Cardiac muscle cell (in vitro differentiated cells and primary cell): Measurements from ENCODE around the gene SLC31A2. TPM values are rescaled to one million over a fixed set of nuclear protein-coding genes. Genes with fewer than 3 reads are reported as not detected.
A peak's percentile ranks its signal among the peaks of the same experiment; 100 is the strongest.

ENCODE experiments used
- DNase-seq, 2 donors: peaks; one replicate each; pipeline versions ENCODE4 v3.0.0 to v3.0.0-alpha.2; 2010 to 2017; ENCODE audit warnings: low read depth in 1 of 2, low spot score in 1 of 2
- H3K27ac ChIP-seq: fragments of 200-600 bp; sonication (generic); 2 replicates; pipeline ENCODE4 v1.5.1; 2016
- H3K27me3 ChIP-seq: fragments of 200-600 bp; sonication (generic); 2 replicates; pipeline ENCODE4 v1.6.0; 2016; ENCODE audit warnings: control low read depth
- H3K36me3 ChIP-seq: fragments of 200-600 bp; sonication (generic); 2 replicates; pipeline ENCODE4 v1.5.1; 2016; ENCODE audit warnings: control low read depth
- H3K4me1 ChIP-seq: fragments of 200-600 bp; sonication (generic); 2 replicates; pipeline ENCODE4 v1.8.1; 2017; ENCODE audit warnings: low read depth, mild to moderate bottlenecking, mixed run types
- H3K4me3 ChIP-seq: fragments of 200-600 bp; sonication (generic); 2 replicates; pipeline ENCODE4 v1.5.1; 2016; ENCODE audit warnings: mild to moderate bottlenecking
- H3K9me3 ChIP-seq: fragments of 200-600 bp; sonication (generic); 2 replicates; pipeline ENCODE4 v1.5.1; 2017; ENCODE audit warnings: low read depth, mild to moderate bottlenecking, control low read depth
- CTCF ChIP-seq: IDR thresholded peaks from 2 replicates; pipeline ENCODE4 v1.5.1; 2012; ENCODE audit warnings: low read depth, mild to moderate bottlenecking, low read length
- polyA plus RNA-seq: library from polyadenylated mRNA; unstranded; fragments of >200 nt; fragmentation: Nextera tagmentation; extraction: Ambion mirVana; gene quantifications from 2 replicates; pipeline ENCODE4 v1.2.1, GENCODE V29; 2016
- total RNA-seq: library from RNA; depleted of rRNA; stranded (reverse); fragments of >200 nt; gene quantifications from 2 replicates; pipeline ENCODE4 v1.2.3, GENCODE V29; 2016

SLC31A2 gene
- total and polyA plus RNA-seq, 2 experiments from 2014 or later: 2.7 to 4.1 TPM

DNA sequence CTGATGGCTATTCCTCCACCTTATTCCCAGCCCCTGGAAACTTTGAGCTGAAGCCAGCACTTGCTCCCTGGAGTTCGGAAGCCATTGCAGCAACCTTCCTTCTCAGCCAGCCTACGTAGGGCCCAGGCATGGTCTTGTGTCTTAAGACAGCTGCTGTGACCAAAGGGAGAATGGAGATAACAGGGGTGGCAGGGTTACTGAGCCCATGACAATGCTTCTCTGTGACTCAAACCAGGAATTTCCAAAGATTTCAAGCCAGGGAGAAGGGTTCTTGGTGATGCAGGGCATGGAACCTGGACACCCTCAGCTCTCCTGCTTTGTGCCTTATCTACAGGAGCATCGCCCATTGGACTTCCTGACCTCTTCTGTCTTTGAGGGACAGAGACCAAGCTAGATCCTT lies 12.2 kb downstream of the SLC31A2 start:
- Histone ChIP-seq H3K27me3 (no peaks in the 10 kb centered on the region), H3K4me3 (no peak overlapping the region), H3K27ac (no peak overlapping the region), H3K36me3 (peaks cover 35% of the 10 kb centered on the region), H3K9me3 (no peaks in the 10 kb centered on the region), H3K4me1 (peaks cover 7% of the 10 kb centered on the region)
- no peak for TF ChIP-seq CTCF
- no peak for DNase-seq

DNA sequence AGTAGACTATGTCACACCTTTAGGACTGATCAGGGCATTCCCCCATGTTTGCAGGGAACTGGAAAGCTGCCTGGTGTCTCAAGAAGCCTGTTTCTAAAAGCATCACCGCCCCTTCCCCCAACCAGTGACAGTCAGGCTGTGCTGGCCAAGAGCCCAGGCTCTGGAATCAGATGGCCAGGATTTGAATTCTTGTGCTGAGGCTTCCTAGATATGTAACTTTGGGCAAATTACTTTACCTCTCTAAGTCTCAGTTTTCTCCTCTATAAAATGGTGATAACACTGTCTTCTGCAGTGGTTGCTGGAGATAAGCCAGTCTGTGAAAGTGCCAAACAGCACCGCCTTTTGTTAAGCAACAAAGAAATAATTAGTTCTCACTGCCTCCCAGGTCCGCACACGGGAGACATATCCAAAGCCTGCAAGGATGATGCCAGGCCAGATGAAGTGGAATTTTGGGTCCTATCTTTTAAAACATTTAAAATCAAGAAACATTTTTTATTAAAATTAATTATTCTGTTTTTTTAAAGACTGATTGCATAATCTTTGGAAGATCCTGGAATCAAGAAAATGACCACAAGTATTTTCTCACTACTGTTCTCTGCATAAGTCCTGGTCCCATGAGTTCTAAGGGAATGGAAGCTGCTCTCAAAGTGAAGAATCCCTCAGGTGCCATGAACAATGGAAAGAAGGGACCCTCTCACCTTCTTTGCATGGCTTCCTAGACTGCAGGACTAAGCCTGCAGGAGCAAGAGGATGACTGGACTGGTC lies 13.9 kb downstream of the SLC31A2 start:
- H3K4me3 ChIP-seq: no peak overlapping the region
- H3K27ac ChIP-seq: no peak overlapping the region
- DNase-seq: peak in 1 of 2 donors; percentile 77
- peaks cover 7% of the 10 kb centered on the region for H3K4me1 ChIP-seq
- no peaks in the 10 kb centered on the region for H3K9me3 ChIP-seq
- TF ChIP-seq CTCF: no peak
- H3K27me3 ChIP-seq: no peaks in the 10 kb centered on the region
- H3K36me3 ChIP-seq: peaks cover 47% of the 10 kb centered on the region

DNA sequence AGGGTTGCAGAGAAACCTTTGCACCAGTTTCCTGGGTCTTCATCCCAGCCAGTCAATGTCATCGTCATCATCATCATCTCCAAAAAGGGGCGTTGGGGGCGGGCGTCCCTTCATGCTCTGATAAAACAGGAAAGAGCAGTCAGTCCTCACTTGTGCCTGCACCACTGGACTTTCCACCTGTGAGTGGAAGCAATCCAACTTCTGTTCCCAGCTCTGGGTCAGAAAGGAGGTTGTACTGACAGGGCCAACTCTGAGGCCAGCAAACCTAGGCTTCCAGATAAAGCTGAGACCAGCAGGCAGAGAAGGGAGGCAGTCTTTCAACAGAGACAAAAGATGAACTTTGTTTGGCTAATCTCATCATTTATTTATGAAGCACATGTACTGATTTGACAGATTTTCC lies 15.2 kb downstream of the SLC31A2 start:
- Histone ChIP-seq H3K4me1 (peaks cover 2% of the 10 kb centered on the region), H3K27ac (no peak overlapping the region), H3K4me3 (no peak overlapping the region), H3K27me3 (no peaks in the 10 kb centered on the region), H3K9me3 (no peaks in the 10 kb centered on the region), H3K36me3 (peaks cover 59% of the 10 kb centered on the region)
- no peak for TF ChIP-seq CTCF
- DNase-seq: no peak

GRCh38 chr9:113168809-113169208 lies 18.0 kb downstream of the SLC31A2 start:
- H3K27me3 ChIP-seq: no peaks in the 10 kb centered on the region
- H3K27ac ChIP-seq: no peak overlapping the region
- no peak overlapping the region for H3K4me3 ChIP-seq
- H3K9me3 ChIP-seq: no peaks in the 10 kb centered on the region
- no peak for TF ChIP-seq CTCF
- no peak for DNase-seq
- peaks cover 72% of the 10 kb centered on the region for H3K36me3 ChIP-seq
- no peaks in the 10 kb centered on the region for H3K4me1 ChIP-seq

DNA sequence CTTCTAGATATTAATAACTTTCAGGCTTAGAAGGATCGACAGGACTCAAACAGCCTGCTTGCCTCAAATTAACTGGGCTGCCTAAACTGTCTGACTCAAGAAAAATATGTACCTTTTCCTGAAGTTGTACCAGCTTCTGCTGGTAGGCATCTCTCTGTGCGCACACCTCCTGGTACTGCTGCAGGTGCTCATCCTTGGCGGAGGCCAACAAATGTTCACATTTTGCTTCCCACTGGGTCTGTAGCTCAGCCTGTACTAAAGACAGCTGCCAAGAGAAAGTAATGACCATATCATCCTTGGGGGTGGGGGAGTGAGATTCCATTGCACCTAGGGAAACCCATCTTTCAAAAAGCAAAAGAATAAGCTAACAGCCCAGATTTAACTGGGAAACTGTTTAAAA lies 22.5 kb downstream of the SLC31A2 start:
- TF ChIP-seq CTCF: no peak
- H3K36me3 ChIP-seq: peaks cover 78% of the 10 kb centered on the region

More for the DNA sequence above, 22.5 kb downstream of the SLC31A2 start:
- Histone ChIP-seq H3K4me3 (no peak overlapping the region), H3K4me1 (no peaks in the 10 kb centered on the region), H3K27me3 (no peaks in the 10 kb centered on the region), H3K27ac (no peak overlapping the region), H3K9me3 (no peaks in the 10 kb centered on the region)
- no peak for DNase-seq
